Hematopoietic multipotent progenitor cell treated with erythropoietin and hydrocortisone succinate and interleukin-3 and kit ligand, for 6 days (in vitro differentiated cells): ENCODE measurements around the gene FHIT.
"Not testable (repeated sequence)": the region's sequence is repeated elsewhere in the genome, so short reads cannot be mapped to it uniquely, and the experiment has no call there.

Source experiments
- DNase-seq: peaks from one replicate; pipeline ENCODE4 v3.0.0-alpha.2; 2015

Gene FHIT

DNA sequence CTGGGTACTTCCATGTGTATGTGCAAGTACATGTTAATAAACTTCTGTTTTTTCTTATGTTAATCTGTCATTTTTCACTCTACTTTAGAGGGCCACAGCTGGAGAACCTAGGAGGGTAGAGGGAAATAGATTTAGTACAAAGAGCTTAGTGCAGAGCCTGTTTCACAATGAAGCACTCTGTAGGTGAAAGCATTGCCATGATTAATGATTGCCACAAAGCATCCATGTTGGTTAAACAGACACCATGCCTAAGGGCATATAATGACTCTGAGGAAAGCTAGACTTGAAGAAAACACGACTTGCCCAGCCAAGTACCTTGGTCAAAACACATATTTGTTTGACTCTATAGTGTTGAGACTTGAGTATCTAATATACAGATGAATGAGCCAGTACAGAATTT is 338.4 kb downstream of the FHIT start:
- no peak for DNase-seq

DNA sequence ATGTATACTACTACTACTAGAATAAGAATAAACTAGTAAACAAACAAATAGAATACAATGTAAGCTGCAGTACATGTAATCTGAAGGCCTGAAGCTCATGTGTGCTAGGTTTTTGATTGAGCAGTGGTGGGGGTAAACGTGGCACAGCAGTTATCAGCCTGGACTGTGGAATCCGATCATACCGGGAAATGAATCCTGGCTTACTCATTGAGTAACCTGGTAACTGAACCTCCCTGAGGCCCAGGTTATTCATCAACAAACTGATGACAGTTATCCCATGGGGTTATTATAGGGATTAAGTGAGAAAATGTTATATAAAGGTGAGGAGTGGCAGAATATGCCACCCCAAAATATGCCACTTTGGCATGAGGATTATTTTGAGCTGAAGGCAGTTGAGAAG is 339.1 kb downstream of the FHIT start:
- no peak for DNase-seq

DNA sequence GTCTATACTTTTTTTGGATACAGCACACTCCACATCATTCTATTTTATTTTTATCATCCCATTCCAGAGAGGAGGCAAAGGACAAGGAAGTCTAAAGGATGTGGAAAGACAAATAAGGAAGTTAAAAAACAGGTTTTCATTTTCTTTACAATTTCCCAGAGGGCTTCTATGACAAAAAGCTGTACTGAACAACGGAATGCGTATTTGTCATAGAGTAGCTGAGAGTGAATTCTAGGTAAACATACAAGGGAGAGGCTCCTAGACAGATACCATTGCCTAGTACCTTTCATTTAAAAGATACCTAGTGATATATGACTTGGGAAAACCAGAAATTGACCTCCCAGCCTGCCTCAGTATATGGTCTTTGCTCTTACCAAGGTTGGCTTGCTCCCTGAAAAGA is 341.7 kb downstream of the FHIT start:
- DNase-seq, result no peak

DNA sequence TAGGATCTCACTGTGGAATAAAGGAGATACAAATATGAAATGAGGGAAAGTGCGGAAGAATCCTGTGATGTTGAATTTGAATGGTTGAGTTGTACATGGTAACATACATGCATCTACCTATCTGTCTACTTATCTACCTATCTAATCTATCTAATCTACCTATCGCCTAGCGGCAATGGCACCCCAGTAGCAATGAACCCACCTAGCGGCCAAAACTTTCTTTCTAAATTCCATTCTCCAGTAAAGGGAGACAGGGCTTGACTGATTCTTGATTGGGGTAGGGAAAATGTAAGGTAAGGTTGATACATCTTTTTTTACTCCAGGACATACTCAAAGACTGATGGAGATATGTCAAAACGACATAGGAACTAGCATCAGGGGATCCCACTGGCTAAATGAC is 345.0 kb downstream of the FHIT start:
- no peak for DNase-seq

DNA sequence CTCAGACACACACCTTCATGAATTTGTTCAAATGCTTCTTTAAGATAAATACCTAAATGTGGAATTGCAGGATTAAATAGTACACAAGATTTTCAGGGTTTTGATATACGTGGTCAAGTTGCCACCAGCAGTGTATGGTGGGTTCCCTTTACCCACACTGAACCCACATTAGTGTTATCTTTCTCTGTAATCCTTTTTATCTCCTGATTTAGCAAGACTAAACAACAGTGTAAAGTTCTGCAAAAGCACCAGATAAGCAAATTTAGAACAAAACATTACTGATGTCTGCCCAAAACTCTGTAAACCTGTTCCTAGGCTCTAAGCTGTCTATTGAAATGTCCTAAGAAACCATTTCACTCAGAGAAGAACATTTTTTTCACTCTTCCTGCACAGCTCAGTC is 352.9 kb downstream of the FHIT start:
- DNase-seq, result peak; percentile 54

DNA sequence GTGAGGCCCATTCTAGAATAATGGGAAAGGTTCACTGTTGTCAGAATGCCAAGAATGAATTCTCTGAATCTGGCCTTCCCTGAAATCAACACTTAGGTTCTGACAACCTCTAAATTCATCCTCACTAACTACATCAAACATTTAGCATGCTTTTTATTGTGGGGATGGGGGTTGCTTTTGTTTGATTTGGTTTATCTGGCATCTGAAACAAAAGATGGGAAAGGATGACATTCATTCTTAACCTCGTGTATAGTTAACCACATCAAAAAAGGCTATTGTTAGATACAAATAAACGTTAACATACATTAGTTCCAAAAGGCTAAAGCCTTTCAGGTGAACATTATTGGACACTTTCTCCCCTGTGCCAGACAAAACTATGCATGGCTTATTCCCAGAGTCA is 357.3 kb downstream of the FHIT start:
- DNase-seq, result no peak

DNA sequence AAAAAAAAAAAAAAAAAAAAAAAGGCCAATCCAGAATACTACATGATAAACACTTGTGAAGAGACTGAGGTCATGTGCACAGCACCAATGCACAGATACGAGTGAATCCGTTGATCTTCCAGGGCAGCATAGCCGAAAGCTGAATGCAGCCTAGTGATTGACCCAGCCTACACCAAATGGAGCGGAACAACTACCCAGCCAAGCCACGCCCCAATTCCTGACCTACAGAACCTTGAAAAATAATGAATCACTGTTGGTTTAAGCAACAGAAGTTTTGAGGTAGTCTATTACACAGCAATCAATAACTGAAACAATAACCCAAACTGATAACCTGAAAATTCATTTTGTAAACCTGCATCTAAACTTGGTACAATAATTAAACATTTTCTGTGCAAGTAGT is 361.0 kb downstream of the FHIT start:
- no peak for DNase-seq

DNA sequence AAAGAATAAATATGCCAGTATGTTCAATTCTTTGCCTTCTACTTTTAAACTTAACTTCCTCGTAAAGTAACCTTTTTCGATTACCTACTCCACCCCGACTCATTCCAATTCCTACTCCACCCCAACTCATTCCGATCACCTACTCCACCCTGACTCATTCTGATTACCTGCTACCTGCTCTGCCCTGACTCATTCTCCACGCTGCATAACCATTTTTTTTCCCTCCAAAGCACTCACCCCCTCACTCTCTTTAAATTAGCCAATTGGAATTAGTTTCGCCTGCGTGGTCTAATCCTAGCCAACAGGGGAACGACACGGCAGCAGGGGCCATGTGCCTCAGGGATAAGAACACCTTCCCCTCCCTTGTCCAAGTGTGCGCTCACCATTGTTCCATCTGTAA is 362.3 kb downstream of the FHIT start:
- DNase-seq, result not testable (repeated sequence)

DNA sequence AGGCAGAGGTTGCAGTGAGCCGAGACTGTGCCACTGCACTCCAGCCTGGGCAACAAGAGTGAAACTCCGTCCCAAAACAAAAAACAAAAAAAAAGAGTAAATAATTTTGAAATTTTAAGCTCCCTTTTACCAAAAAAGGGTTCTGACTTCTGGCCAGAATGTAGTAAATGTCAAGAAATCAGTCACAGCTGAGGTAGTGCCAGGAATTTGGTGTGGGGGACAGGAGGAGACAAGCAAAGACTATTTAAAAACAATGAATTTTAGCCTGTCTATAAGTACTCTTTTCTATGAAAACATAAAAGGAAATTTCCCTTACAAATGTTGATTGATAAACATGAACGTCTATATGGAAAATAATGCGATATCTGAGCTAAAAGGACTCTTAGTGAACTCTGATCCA is 363.7 kb downstream of the FHIT start:
- DNase-seq, result no peak

DNA sequence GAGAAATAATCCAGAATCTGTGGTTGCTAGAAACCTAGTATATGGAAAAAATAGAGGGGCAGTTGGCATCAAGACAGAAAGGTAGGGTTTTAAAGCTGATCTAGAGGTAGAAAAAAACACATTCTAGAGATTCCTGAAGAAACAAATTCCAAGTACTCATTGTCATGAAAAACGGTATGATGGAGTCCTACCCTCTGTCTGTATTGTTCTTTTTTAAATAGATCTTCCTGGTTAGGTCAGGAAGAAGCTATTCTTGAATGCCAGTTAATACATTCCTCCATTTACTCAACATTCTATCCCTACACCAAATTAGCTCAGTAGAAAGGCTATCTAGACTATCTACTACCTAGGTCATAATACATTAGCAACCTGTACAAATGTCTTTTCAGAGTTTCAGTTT is 364.7 kb downstream of the FHIT start:
- no peak for DNase-seq

DNA sequence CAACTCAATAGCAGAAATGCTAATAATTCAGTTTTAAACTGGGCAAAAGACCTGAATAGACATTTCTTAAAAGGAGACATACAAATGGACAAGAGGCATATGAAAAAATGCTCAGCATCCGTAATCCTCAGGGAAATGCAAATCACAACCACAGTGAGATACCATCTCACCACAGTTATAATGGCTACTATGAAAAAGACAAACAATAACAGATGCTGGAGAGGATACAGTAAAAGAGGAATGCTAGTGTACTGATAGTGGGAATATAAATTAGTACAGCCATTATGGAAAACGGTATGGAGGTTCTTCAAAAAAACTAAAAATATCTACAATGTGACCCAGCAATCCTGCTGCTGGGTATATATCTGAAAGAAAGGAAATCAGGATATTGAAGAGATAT is 367.2 kb downstream of the FHIT start:
- DNase-seq, result no peak

DNA sequence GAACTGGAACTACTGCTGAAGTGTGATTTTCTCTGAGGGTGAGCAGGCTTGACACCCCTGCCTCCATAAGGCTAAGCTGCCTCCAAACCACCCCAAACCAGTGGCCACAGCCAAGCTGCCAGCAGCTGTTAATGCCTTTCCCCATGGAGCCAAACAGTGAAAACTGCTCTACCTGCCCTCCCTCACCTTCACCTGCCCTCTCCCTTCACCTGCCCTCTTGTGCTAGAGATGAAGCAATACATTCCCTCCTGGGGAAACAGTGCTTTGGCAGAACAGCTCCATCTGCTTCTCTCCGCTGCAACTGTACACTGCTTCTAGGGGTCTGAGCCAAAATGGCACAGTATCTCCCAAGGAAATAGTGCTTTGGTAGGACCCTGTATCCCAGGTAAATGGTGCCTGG is 374.1 kb downstream of the FHIT start:
- DNase-seq, result no peak

DNA sequence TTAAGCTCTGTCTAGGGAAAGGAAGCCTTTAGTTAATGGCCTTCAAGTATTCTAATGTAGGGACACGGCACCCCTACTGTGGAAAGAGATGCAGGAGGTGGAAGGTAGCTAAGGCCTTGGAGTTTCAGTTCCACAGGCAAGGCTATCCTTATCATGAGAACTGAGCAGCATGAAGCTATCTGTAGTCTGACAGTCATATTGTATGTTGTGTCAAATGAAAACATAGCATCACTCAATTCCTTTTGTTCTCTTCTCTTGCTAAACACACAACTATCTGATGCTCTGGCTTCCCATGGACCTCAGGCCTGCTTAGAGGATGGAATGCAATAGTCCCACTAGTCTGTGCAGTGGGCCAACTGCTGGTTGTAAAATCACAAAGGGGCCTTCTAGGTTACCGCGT is 380.9 kb downstream of the FHIT start:
- DNase-seq, result no peak

DNA sequence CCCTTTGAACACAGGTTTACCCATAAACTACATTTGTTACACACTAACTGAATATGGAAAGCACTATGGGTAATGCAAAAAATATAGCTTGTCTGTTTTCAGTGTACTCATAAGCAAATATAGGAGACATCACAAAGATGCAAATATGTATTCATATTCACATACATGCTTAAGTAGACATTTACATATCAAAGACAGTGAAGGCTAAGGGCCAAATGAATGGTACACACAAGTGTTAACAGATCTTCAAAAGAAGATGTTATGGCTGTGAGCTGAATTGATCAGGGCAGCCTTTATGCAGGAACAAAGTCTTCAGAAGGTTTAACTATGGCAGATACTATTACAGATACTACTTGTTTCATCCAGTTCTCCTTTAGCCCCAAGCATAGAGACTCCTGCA is 384.1 kb downstream of the FHIT start:
- DNase-seq, result no peak

DNA sequence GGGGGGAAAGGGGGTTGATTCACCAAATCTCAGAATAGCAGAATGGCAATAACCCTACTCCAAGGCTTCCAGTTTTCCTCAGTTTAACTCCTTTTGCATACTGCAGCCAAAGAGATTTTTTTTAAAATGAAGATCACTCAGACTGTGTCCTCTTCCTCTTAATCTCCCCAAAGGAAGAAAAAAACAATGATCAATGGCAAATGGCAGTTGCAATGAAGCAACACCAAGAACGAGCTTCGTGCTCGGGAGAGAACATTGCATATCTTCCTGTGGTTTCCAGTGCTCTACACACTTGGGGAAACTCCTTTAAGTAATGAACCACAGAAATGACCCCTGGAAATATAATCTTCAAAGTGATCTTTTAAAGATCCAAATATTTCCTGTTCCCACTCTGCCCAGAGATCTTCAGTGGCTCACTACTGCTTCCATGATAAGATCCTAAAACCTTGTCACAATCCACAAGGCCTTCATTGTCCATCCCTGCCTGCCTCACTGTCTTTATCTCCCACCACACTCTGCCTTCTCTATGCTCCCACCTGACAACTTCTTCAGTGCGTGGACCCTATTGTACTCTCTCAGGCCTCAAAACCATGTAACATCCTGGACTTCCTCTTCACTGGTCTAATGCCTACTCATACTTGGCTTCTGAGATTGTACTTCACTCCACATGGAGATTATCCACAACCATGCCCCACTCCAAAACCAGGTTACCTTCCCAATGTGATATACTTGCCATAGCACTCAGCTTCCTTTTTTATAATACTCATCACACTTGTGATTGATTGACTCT is 394.8 kb downstream of the FHIT start:
- DNase-seq, result peak; percentile 58

DNA sequence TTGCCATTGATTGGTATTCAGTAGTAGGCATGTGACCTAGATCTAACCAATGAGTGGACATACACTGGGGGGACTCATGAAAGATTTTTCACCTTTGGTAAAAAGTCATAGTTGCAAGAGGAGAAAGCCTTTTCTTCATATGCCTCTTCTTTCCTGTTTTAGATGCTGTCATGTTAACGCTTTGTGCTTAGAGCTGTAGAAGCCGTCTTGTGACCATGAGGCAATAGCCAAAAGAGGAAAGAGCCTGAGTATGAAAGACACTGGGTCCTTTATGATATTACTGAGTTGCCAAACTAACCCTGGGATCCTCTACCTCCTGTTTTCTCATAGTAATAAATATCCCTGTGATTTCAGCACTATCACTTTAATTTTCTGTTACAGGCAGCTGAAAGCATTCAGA is 396.0 kb downstream of the FHIT start:
- peak; percentile 48 for DNase-seq

DNA sequence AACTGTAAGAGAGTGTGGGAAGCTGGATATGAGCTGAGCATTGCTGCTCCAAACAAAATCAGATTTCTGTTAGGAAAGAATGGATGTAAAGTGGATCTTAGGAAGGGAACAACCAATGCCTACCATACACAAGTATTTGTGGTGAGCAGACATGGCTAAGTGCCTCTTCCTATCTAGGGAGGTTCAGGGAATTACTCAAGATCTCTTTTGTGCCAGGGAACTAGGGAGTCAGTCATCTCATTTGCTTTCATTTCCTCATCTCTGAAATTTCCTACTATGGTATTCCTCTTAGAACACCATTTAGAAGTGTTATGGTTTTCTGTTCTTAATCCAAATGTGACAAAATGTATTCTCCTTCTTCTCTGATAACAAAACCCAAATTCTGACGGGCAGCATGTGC is 396.5 kb downstream of the FHIT start:
- DNase-seq, result no peak

DNA sequence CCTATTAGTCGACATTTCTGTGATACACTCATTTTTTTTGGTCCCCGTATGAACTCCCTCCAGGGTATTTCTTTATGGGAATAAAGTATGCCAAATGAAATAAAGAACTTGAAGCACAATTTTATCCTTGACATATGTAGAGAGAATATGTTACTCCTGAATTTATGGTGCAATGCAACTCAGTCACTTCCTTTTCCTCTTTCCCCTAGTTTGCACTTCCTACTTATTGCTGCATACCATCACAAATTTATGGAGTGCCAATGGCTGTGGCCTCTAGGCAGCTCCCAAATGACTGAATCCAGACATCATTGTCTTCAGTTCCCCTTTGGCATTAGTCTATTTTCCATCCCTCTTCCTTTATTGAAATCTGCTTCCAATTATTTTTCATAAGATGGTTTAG is 403.5 kb downstream of the FHIT start:
- DNase-seq, result no peak

DNA sequence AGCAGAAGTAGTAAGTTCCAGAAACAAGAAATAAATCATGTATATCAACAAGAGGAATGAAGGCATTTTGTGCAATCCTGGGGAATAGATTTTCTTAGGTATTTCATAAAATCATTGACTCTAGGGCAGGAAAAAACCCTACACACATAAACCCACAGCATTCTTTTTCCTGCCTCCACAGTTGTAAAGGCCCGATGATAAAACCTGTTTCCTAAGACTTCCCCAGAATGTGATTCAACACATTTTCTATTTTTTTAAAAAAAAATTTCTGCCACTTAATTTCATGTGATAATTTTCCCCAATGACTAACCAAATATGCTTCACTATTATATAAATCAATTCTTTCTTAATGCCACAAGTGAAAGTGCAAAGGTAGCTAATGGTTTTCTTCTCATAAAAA is 407.0 kb downstream of the FHIT start:
- DNase-seq, result no peak

DNA sequence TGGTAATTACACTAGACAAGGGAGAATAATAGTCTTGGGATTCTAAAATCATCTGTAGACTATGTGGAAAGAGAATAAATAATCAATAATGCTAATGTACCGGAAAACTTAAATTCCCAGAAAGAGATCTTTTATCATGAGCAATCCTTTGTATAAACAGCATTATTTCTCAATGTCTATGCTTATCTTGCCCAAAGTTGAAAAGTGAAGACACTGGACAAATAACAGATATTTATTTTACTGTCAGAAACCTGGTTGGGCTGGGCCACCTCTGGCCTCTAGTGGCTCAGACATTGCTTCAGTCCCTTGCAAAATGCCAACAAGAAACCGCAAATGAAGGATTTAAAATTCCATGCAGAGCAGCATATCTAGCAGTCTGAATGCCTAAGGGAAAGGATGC is 409.9 kb downstream of the FHIT start:
- DNase-seq, result no peak

DNA sequence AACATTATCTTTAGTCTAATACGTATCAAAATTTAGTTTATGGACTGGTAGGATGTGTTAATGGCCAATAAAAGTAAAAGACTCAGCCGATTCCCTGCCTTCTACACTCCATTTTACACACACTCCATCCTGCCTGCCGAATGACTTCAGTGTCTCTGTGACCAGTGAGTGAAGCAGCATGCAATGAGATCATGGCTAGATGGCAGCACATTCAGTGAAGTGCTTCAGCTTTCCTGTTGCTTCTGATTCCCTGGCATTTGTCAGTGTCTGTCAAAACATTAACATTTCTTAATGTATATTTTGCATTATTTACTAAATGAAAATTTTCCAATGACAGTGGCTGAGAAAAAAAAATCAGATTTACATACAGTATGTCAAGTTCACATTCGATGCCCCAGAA is 412.0 kb downstream of the FHIT start:
- no peak for DNase-seq

DNA sequence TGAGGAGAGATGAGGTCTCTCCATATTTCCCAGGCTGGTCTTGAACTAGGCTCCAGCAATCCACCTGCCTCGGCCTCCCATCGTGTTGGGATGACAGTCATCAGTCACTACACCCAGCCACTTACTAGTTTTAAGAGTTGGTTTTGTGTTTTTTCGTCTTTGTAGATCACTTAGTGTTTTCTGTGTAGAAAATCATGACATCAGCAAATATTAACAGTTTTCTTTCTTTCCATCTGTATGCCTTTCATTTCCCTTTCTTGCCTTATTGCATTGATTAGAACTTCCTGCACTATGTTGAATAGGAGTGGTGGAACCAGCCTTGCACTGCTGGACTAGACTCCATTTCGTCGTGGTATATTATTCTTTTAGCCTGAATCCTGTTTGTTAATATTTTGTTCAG is 415.5 kb downstream of the FHIT start:
- no peak for DNase-seq

DNA sequence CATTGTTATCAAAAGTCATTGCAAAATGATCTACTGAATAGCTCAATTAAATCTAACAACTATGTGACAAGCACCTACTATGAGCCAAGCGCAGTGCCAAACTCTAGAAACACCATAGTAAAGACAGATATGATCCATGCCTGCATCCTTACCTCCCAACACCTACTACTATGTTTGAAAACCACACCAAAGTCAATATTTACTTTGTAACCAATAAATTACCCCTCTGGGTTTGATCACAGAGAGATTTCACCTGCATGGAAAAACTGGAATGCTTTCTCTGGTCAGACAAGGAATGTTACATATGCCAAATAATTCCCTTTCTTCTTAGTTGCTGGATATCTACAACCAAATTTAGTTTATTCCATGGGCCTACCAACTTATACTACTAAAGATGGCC is 422.2 kb downstream of the FHIT start:
- DNase-seq, result no peak

DNA sequence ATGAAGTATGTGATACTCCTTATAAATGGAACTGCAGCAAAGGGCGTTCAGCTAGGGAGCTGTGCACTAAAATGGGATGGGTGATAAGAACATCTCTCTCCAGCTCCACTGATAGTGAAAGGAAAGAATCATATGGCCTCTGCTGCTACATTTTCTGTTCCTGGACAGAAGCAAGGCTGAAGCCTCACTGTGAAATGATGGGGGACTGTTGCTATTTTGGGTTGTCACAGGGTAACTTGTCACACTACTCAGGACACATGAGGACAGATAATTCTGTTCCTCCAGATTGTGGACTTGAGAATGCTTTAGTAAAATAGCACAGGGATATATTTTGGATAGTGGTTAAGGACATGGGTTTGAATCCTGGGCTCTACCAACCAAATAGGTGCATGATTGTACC is 423.6 kb downstream of the FHIT start:
- no peak for DNase-seq

DNA sequence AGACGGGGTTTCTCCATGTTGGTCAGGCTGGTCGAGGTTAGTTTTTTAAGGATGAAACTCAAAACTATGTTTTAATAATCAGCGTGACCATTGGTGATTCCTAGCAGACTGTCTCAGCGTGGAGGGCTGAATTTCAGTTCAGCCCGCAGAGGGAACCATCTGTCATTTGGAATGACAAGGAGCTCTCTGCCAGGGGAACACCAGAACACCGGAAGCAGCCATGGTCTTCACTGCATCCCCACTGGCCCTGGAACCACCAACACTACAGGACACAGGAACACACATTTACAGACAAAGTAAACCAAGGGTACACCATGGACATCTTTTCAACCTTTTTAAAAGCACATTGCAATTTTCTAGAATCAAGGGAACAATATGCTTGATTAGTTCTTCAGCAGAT is 424.7 kb downstream of the FHIT start:
- no peak for DNase-seq

DNA sequence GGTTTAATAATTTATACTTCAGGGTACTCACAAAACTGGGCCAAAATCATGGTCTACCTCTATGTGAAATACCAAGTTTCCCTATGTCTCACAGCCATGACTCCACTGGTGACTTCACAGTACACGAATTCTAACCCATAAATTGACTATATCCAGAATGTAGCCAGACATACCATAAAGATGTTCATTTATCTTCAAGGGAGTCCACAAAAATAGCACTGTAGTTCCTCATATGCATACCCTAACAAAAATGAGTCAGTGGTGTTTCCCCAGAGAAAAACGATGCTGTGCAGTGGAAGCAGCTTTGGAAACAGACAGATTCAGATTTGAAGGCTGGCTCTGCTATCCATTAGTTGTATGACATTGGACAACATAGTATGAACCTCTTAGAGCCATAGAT is 438.8 kb downstream of the FHIT start:
- DNase-seq, result no peak
